Stimulated activated CD4-positive, alpha-beta T cell treated with anti-CD3 and anti-CD28 coated beads, TNF-alpha, amount 100 ng/mL, for 1 hour (primary cell): ENCODE measurements around the gene RGS12.

Experiments used
- DNase-seq, 3 donors: peaks; one replicate each; pipeline ENCODE4 v3.0.0-alpha.2; 2020; ENCODE audit warnings: low read depth in 3 of 3, low spot score in 1 of 3

Gene RGS12

GRCh38 chr4:3280466-3280865 lies 12.4 kb upstream of the RGS12 start:
- no peak for DNase-seq

GRCh38 chr4:3283483-3283882 lies 9.3 kb upstream of the RGS12 start:
- no peak for DNase-seq

- no peak for DNase-seq
These were observed 8.9 kb upstream of the RGS12 start for GRCh38 chr4:3283916-3284315.

- DNase-seq = no peak
These were observed 7.9 kb upstream of the RGS12 start for GRCh38 chr4:3284734-3285557.

GRCh38 chr4:3285558-3286334 lies 7.1 kb upstream of the RGS12 start:
- DNase-seq = no peak

GRCh38 chr4:3286335-3287175 lies 6.3 kb upstream of the RGS12 start:
- no peak for DNase-seq

- no peak for DNase-seq
These were observed 5.4 kb upstream of the RGS12 start for GRCh38 chr4:3287271-3287971.

GRCh38 chr4:3287972-3288570 lies 4.8 kb upstream of the RGS12 start:
- DNase-seq = no peak

GRCh38 chr4:3288571-3289094 lies 4.2 kb upstream of the RGS12 start:
- no peak for DNase-seq

GRCh38 chr4:3290476-3290875 lies 2.3 kb upstream of the RGS12 start:
- DNase-seq = no peak

- DNase-seq = no peak
These were observed 1.9 kb upstream of the RGS12 start for GRCh38 chr4:3290889-3291321.

GRCh38 chr4:3291411-3291968 lies 1.3 kb upstream of the RGS12 start:
- no peak for DNase-seq

GRCh38 chr4:3291969-3292570 lies 751 bp upstream of the RGS12 start:
- no peak for DNase-seq

GRCh38 chr4:3293401-3294391 lies 875 bp downstream of the RGS12 start:
- DNase-seq = no peak

GRCh38 chr4:3294401-3295241 lies 1.8 kb downstream of the RGS12 start:
- DNase-seq = no peak

GRCh38 chr4:3295837-3296624 lies 3.2 kb downstream of the RGS12 start:
- DNase-seq = no peak

GRCh38 chr4:3296651-3297050 lies 3.8 kb downstream of the RGS12 start:
- no peak for DNase-seq
